ENCODE data around the gene ETF1. TPM values are rescaled to one million over a fixed set of nuclear protein-coding genes. Genes with fewer than 3 reads are reported as not detected.

ETF1 gene
- polyA plus RNA-seq, 1 experiment, result 107 TPM

GRCh38 chr5:138565100-138565821 lies 22.2 kb upstream of the ETF1 start:
- TF ChIP-seq CTCF (IDR thresholded peaks at IDR 0.05; ENCODE audit: low read depth, low read length), result no peak
- CTCF ChIA-PET, result interaction anchor here (1.4 to 4.0 kb wide), 3 partner anchors 14 to 116 kb away, joined by 4 to 13 read pairs (median 5); no protein-coding TSS in a partner anchor
- POLR2A ChIA-PET, result interaction anchor here (0.5 to 0.7 kb wide), 2 partner anchors 10 to 194 kb away, joined by 3 read pairs; no protein-coding TSS in a partner anchor
- H3K27ac ChIP-seq (ENCODE audit: low read depth, low read length), result no peak overlapping the region
- H3K9me3 ChIP-seq (ENCODE audit: control insufficient read depth, insufficient read depth, low read length), result no peaks in the 10 kb centered on the region
- no peak for DNase-seq (ENCODE audit: low read depth, low spot score)
- no peak overlapping the region for H3K4me3 ChIP-seq (ENCODE audit: low read depth, low read length)
- no peaks in the 10 kb centered on the region for H3K27me3 ChIP-seq (ENCODE audit: control insufficient read depth, insufficient read depth, low read length)

- CTCF ChIA-PET, result no interaction called here
- POLR2A ChIA-PET, result no interaction called here
- H3K9me3 ChIP-seq (ENCODE audit: control insufficient read depth, insufficient read depth, low read length), result no peaks in the 10 kb centered on the region
Observed at GRCh38 chr5:138564242-138564641, 21.2 kb upstream of the ETF1 start.

GRCh38 chr5:138563340-138564118 lies 20.5 kb upstream of the ETF1 start:
- H3K4me3 ChIP-seq (ENCODE audit: low read depth, low read length), result no peak overlapping the region
- ChIA-PET CTCF (interaction anchor here (1.0 kb wide), 1 partner anchor 16 kb away, joined by 4 read pairs; no protein-coding TSS in a partner anchor), POLR2A (no interaction called here)
- no peaks in the 10 kb centered on the region for H3K27me3 ChIP-seq (ENCODE audit: control insufficient read depth, insufficient read depth, low read length)
- H3K9me3 ChIP-seq (ENCODE audit: control insufficient read depth, insufficient read depth, low read length), result no peaks in the 10 kb centered on the region
- no peak for TF ChIP-seq CTCF (IDR thresholded peaks at IDR 0.05; ENCODE audit: low read depth, low read length)
- no peak for DNase-seq (ENCODE audit: low read depth, low spot score)
- no peak overlapping the region for H3K27ac ChIP-seq (ENCODE audit: low read depth, low read length)

More at GRCh38 chr5:138564242-138564641, 21.2 kb upstream of the ETF1 start:
- no peak for DNase-seq (ENCODE audit: low read depth, low spot score)
- H3K4me3 ChIP-seq (ENCODE audit: low read depth, low read length), result no peak overlapping the region
- H3K27me3 ChIP-seq (ENCODE audit: control insufficient read depth, insufficient read depth, low read length), result no peaks in the 10 kb centered on the region
- no peak overlapping the region for H3K27ac ChIP-seq (ENCODE audit: low read depth, low read length)
- TF ChIP-seq CTCF (IDR thresholded peaks at IDR 0.05; ENCODE audit: low read depth, low read length), result no peak

- CTCF ChIA-PET, result no interaction called here
Observed at GRCh38 chr5:138560971-138561370, 17.9 kb upstream of the ETF1 start.

More at GRCh38 chr5:138560971-138561370, 17.9 kb upstream of the ETF1 start:
- no peaks in the 10 kb centered on the region for H3K27me3 ChIP-seq (ENCODE audit: control insufficient read depth, insufficient read depth, low read length)
- no peak overlapping the region for H3K27ac ChIP-seq (ENCODE audit: low read depth, low read length)
- no peak for TF ChIP-seq CTCF (IDR thresholded peaks at IDR 0.05; ENCODE audit: low read depth, low read length)
- H3K4me3 ChIP-seq (ENCODE audit: low read depth, low read length), result no peak overlapping the region
- no peaks in the 10 kb centered on the region for H3K9me3 ChIP-seq (ENCODE audit: control insufficient read depth, insufficient read depth, low read length)
- POLR2A ChIA-PET, result interaction anchor here (0.8 kb wide), 1 partner anchor 18 kb away, joined by 5 read pairs; the partner anchor contains the start of gene ETF1
- DNase-seq (ENCODE audit: low read depth, low spot score), result no peak

All from AG04450 (cell line).